ENCODE data around the gene TCF4. TPM values are rescaled to one million over a fixed set of nuclear protein-coding genes. Genes with fewer than 3 reads are reported as not detected.

TCF4 gene
- total and polyA plus RNA-seq, 10 donors, result 14.6 to 200 (median 153) TPM

- no peak for DNase-seq
- Histone ChIP-seq H3K9me3 (no peaks in the 10 kb centered on the region), H3K4me3 (no peak overlapping the region), H3K4me1 (peaks cover 0 to 16% (median 8%) of the 10 kb centered on the region in 6 donors), H3K27ac (no peak overlapping the region), H3K36me3 (no peaks in the 10 kb centered on the region), H3K27me3 (replicated peaks in 1 of 7) (no peaks in the 10 kb centered on the region)
- intact Hi-C loops (cut with DNase I; ENCODE audit: low total_unique reads), result no loop called here
- no peak for TF ChIP-seq CTCF (IDR thresholded peaks at IDR 0.05 in 8 of 11, conservative IDR thresholded peaks at IDR 0.05 in 3 of 11)
- TF ChIP-seq POLR2A (IDR thresholded peaks at IDR 0.05), result no peak
- no peak for TF ChIP-seq POLR2AphosphoS5 (IDR thresholded peaks at IDR 0.05)
- WGBS, 5 donors, result 89 to 97% (median 96%) methylated on average over 2 of the region's 2 CpGs
These were observed 102.3 kb downstream of the TCF4 start for GRCh38 chr18:55485666-55486065.

GRCh38 chr18:55484773-55485172, 103.2 kb downstream of the TCF4 start:
- intact Hi-C loops (cut with DNase I; ENCODE audit: low total_unique reads), result no loop called here
- TF ChIP-seq POLR2AphosphoS5 (IDR thresholded peaks at IDR 0.05) (no peak), POLR2A (IDR thresholded peaks at IDR 0.05) (no peak), CTCF (IDR thresholded peaks at IDR 0.05 in 8 of 11, conservative IDR thresholded peaks at IDR 0.05 in 3 of 11) (no peak)
- no peaks in the 10 kb centered on the region for H3K27me3 ChIP-seq (replicated peaks in 1 of 7)

GRCh38 chr18:55483266-55483871, 104.6 kb downstream of the TCF4 start:
- no peak overlapping the region for H3K27ac ChIP-seq
- no peak for DNase-seq
- no peaks in the 10 kb centered on the region for H3K9me3 ChIP-seq
- no peak overlapping the region for H3K4me3 ChIP-seq
- TF ChIP-seq POLR2AphosphoS5 (IDR thresholded peaks at IDR 0.05) (no peak), CTCF (IDR thresholded peaks at IDR 0.05 in 8 of 11, conservative IDR thresholded peaks at IDR 0.05 in 3 of 11) (no peak), POLR2A (IDR thresholded peaks at IDR 0.05) (no peak)
- H3K27me3 ChIP-seq (replicated peaks in 1 of 7), result no peaks in the 10 kb centered on the region
- WGBS, 5 donors, result 77 to 95% (median 86%) methylated on average over 2 of the region's 2 CpGs
- H3K4me1 ChIP-seq, result peaks cover 0 to 4% (median under 1%) of the 10 kb centered on the region in 6 donors
- intact Hi-C loops (cut with DNase I; ENCODE audit: low total_unique reads), result no loop called here
- H3K36me3 ChIP-seq, result no peaks in the 10 kb centered on the region

More at GRCh38 chr18:55484773-55485172, 103.2 kb downstream of the TCF4 start:
- DNase-seq, result no peak
- Histone ChIP-seq H3K4me1 (peaks cover 0 to 12% (median 6%) of the 10 kb centered on the region in 6 donors), H3K36me3 (no peaks in the 10 kb centered on the region), H3K27ac (no peak overlapping the region), H3K9me3 (no peaks in the 10 kb centered on the region), H3K4me3 (no peak overlapping the region)
- 55 to 73% (median 69%) methylated on average over 2 of the region's 2 CpGs for WGBS, 5 donors

GRCh38 chr18:55479656-55480420, 108.2 kb downstream of the TCF4 start:
- no peak overlapping the region for H3K27ac ChIP-seq
- intact Hi-C loops (cut with DNase I; ENCODE audit: low total_unique reads), result loop anchor here (10.0 kb wide), 1 partner anchor 65 kb away; no protein-coding TSS in a partner anchor
- 88 to 95% (median 92%) methylated on average over 9 of the region's 9 CpGs for WGBS, 5 donors
- no peak for TF ChIP-seq POLR2AphosphoS5 (IDR thresholded peaks at IDR 0.05)
- TF ChIP-seq POLR2A (IDR thresholded peaks at IDR 0.05), result no peak
- no peak for TF ChIP-seq CTCF (IDR thresholded peaks at IDR 0.05 in 8 of 11, conservative IDR thresholded peaks at IDR 0.05 in 3 of 11)
- no peaks in the 10 kb centered on the region for H3K36me3 ChIP-seq
- no peaks in the 10 kb centered on the region for H3K9me3 ChIP-seq
- H3K4me1 ChIP-seq, result peaks cover 5 to 27% (median 14%) of the 10 kb centered on the region in 6 donors
- no peak overlapping the region for H3K4me3 ChIP-seq
- no peaks in the 10 kb centered on the region for H3K27me3 ChIP-seq (replicated peaks in 1 of 7)
- no peak for DNase-seq

Measured in spleen (tissue), 11 donors.